Tibial nerve (tissue), 4 donors: Measurements from ENCODE around the gene EXOC2. TPM values are rescaled to one million over a fixed set of nuclear protein-coding genes. Genes with fewer than 3 reads are reported as not detected.

Source experiments
- DNase-seq, 2 donors: peaks; one replicate each; pipeline ENCODE4 v3.0.0-alpha.2; 2019; ENCODE audit warnings: low spot score in 2 of 2
- H3K27ac ChIP-seq, 4 donors: fragments of 200-600 bp; sonication (generic) in 3 of 4; one replicate each; pipeline ENCODE4 v1.5.1; 2017 to 2019; ENCODE audit warnings: mild to moderate bottlenecking in 1 of 4
- H3K27me3 ChIP-seq, 2 donors: fragments of 200-600 bp; sonication (generic) in 1 of 2; one replicate each; pipeline versions ENCODE4 v1.5.1 to v1.6.0; 2017 to 2019
- H3K36me3 ChIP-seq, 3 donors: fragments of 200-600 bp; sonication (generic); one replicate each; pipeline ENCODE4 v1.5.1; 2018 to 2019
- H3K4me1 ChIP-seq, 4 donors: fragments of 200-600 bp; sonication (generic) in 3 of 4; one replicate each; pipeline ENCODE4 v1.5.1; 2017 to 2019
- H3K4me3 ChIP-seq, 4 donors: fragments of 200-600 bp; sonication (generic) in 3 of 4; one replicate each; pipeline ENCODE4 v1.5.1; 2017 to 2019; ENCODE audit warnings: mild to moderate bottlenecking in 1 of 4, moderate library complexity in 1 of 4
- H3K9me3 ChIP-seq, 4 donors: fragments of 200-600 bp; sonication (generic) in 3 of 4; one replicate each; pipeline ENCODE4 v1.5.1; 2017 to 2019
- EP300 ChIP-seq, 2 donors: sonication (generic); formaldehyde crosslinking; IDR thresholded peaks; one replicate each; pipeline ENCODE4 v1.6.1; 2017; ENCODE audit warnings: antibody characterized with exemption in 2 of 2, mild to moderate bottlenecking in 1 of 2
- POLR2A ChIP-seq, 2 donors: fragments of 450-650 bp; IDR thresholded peaks; one replicate each; pipeline ENCODE4 v1.6.1; 2017; ENCODE audit warnings: antibody characterized with exemption in 2 of 2, mild to moderate bottlenecking in 2 of 2, moderate library complexity in 2 of 2
- WGBS, 2 donors: methylation state at CpG; one replicate each; pipeline ENCODE4 v1.1.5; 2018; 5-methylcytosine and 5-hydroxymethylcytosine counted together
- total RNA-seq, 4 donors: library from RNA; depleted of rRNA; stranded (reverse); fragments of >200 nt; gene quantifications; one replicate each; pipeline ENCODE4 v1.1.0, GENCODE V29; 2016
- TF ChIP-seq, protein P1 (sequence below), 5 experiments: fragments of 200-600 bp in 3 of 5; fragments of 450-650 bp in 2 of 5; sonication (generic) in 3 of 5; IDR thresholded peaks; one replicate each; pipeline ENCODE4 v1.5.1; 2016 to 2019; ENCODE audit warnings: antibody characterized with exemption in 5 of 5, mild to moderate bottlenecking in 3 of 5, moderate library complexity in 2 of 5

The EXOC2 gene
- total RNA-seq, 4 donors from 2014 or later: 20.8 to 30.0 (median 24.1) TPM

DNA sequence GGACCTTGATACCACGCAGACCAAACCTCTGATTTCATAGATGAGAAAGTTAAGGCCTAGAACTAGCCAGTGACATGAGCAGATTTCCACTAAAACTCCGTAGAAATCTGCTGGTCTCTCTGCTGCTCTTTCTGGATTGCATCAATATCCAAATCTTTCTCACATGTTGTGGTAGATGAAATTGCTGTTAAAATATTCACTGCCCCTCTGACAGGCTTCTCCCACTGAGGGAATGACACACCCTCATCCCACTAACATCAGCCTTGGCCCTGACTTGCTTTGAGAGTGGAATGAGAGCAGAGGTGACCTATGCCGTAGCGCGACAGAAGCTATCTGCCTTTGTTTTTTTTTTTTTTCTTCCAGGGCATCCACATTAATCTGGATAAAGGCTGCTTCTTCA, 20.4 kb upstream of the EXOC2 start:
- Histone ChIP-seq H3K4me3 (no peak overlapping the region), H3K27ac (peak overlapping the region in 1 of 4 donors; percentile 25), H3K27me3 (peaks cover 0 to 3% of the 10 kb centered on the region in 2 donors), H3K36me3 (no peaks in the 10 kb centered on the region), H3K4me1 (peaks cover 0 to 15% (median 3%) of the 10 kb centered on the region in 4 donors), H3K9me3 (no peaks in the 10 kb centered on the region)
- WGBS, 2 donors: 74 to 81% methylated on average over 5 of the region's 5 CpGs
- DNase-seq: no peak
- TF ChIP-seq, protein P1, sequence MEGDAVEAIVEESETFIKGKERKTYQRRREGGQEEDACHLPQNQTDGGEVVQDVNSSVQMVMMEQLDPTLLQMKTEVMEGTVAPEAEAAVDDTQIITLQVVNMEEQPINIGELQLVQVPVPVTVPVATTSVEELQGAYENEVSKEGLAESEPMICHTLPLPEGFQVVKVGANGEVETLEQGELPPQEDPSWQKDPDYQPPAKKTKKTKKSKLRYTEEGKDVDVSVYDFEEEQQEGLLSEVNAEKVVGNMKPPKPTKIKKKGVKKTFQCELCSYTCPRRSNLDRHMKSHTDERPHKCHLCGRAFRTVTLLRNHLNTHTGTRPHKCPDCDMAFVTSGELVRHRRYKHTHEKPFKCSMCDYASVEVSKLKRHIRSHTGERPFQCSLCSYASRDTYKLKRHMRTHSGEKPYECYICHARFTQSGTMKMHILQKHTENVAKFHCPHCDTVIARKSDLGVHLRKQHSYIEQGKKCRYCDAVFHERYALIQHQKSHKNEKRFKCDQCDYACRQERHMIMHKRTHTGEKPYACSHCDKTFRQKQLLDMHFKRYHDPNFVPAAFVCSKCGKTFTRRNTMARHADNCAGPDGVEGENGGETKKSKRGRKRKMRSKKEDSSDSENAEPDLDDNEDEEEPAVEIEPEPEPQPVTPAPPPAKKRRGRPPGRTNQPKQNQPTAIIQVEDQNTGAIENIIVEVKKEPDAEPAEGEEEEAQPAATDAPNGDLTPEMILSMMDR (IDR thresholded peaks at IDR 0.05): no peak
- no peak for TF ChIP-seq POLR2A (IDR thresholded peaks at IDR 0.05)
- TF ChIP-seq EP300 (IDR thresholded peaks at IDR 0.05): no peak

DNA sequence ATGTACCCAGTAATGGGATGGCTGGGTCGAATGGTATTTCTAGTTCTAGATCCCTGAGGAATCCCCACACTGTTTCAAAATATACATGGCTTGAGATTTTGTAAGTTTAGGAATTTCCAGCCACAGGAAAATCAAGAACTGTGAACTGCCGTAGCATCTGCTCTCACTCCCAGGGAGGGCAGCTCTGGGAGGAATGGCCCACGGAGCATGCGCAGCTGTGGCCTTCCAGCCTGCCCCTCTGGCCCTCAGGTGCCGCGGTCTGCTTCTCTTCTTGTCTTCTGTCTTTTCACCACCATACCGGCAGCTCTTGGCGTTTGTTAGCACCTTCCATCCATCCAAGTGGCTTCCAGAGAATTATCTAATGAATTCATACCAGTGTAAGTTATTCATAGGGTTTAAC, 19.9 kb upstream of the EXOC2 start:
- no peak overlapping the region for H3K4me3 ChIP-seq
- H3K4me1 ChIP-seq: peaks cover 0 to 15% (median 3%) of the 10 kb centered on the region in 4 donors
- H3K27ac ChIP-seq: peak overlapping the region in 1 of 4 donors; percentile 25
- no peak for TF ChIP-seq EP300 (IDR thresholded peaks at IDR 0.05)
- TF ChIP-seq, protein P1 (IDR thresholded peaks at IDR 0.05): no peak
- no peak for TF ChIP-seq POLR2A (IDR thresholded peaks at IDR 0.05)
- no peak for DNase-seq
- H3K27me3 ChIP-seq: peaks cover 0 to 3% of the 10 kb centered on the region in 2 donors
- H3K36me3 ChIP-seq: no peaks in the 10 kb centered on the region
- 80 to 90% methylated on average over 8 of the region's 8 CpGs for WGBS, 2 donors
- no peaks in the 10 kb centered on the region for H3K9me3 ChIP-seq

DNA sequence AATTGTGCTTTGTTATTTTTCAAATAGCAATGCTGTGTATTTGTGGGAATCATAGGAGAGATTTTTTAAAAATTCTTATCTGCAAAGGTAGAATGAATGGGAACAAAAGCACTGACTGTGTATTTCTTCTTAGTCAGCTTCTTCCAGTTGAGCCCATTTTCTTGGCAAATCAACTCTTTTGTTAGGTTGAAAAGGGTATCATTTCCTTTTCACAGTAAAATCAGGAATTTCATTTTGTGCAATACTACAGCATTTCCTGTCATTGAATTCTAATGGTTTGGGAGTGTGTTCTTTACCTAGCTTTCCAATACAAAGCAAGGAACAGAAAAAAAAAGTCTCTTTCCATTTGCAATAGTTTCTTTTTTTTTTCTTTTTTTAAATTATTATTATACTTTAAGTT, 19.0 kb upstream of the EXOC2 start:
- DNase-seq: no peak
- Histone ChIP-seq H3K4me1 (peaks cover 0 to 15% (median 3%) of the 10 kb centered on the region in 4 donors), H3K4me3 (peak overlapping the region in 2 of 4 donors; percentile 56 to 79), H3K27ac (peak overlapping the region in 3 of 4 donors; percentile 86 to 96 (median 91)), H3K27me3 (peaks cover 0 to 3% of the 10 kb centered on the region in 2 donors), H3K9me3 (no peaks in the 10 kb centered on the region), H3K36me3 (no peaks in the 10 kb centered on the region)
- TF ChIP-seq EP300 (IDR thresholded peaks at IDR 0.05): no peak
- TF ChIP-seq, protein P1 (IDR thresholded peaks at IDR 0.05): no peak
- TF ChIP-seq POLR2A (IDR thresholded peaks at IDR 0.05): no peak

DNA sequence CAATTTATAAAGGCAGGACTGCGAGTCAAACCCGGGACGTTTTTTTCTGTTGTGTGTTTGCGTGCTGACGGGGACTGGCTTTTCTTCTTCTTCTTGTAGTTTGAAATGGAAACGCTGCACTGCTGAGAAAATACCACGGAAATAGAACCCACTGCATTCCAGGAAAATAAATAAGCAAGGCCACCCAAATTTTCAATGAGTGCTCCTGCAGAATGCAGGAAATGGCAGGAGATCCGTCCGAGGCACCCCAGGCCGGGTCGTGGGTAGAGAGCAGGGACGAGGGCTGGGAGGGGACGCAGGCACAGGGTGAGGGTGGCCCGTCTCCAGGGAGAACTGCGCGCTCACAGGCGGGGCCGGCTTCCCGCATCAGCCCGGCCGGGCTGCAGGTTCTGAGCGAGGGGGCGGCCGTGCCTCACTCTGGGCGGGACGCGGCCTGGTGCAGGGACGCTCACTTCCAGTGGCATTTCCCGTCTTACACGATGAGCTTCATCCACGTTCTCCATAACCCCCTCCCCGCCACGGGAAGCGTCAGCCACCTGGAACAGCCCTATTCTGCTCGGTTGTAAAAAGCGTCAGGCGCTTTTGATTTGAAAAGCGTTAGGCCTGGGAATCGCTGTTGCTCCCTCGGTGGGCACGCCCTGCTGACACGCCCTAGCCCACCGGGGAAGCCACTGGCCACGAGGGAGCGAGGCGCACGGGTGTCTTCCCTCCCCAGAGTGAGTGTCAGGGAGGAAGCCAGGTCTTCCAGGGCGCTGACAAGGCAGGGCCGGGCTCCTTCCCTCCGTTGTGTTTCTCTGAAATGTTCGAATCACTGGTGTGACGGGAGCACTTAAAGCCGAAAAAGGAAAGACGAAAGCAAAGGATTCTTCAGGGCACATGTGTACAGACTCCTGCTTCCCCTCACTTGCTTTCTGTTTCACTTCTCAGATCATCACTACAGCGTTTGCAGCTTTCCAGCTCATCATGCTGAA, 17.9 kb upstream of the EXOC2 start:
- H3K27ac ChIP-seq: peak overlapping the region; percentile 86 to 96 (median 90)
- no peaks in the 10 kb centered on the region for H3K9me3 ChIP-seq
- peak in 1 of 2 donors; percentile 49 for DNase-seq
- H3K36me3 ChIP-seq: no peaks in the 10 kb centered on the region
- TF ChIP-seq, protein P1 (IDR thresholded peaks at IDR 0.05): no peak
- TF ChIP-seq EP300 (IDR thresholded peaks at IDR 0.05) (peak in 1 of 2 donors; percentile 69), POLR2A (IDR thresholded peaks at IDR 0.05) (peak; percentile 10 to 58)
- peaks cover 0 to 15% (median 3%) of the 10 kb centered on the region in 4 donors for H3K4me1 ChIP-seq
- WGBS, 2 donors: 0 to 2% methylated on average over 40 to 55 of the region's 55 CpGs
- peak overlapping the region; percentile 56 to 79 (median 66) for H3K4me3 ChIP-seq
- H3K27me3 ChIP-seq: no peaks in the 10 kb centered on the region

DNA sequence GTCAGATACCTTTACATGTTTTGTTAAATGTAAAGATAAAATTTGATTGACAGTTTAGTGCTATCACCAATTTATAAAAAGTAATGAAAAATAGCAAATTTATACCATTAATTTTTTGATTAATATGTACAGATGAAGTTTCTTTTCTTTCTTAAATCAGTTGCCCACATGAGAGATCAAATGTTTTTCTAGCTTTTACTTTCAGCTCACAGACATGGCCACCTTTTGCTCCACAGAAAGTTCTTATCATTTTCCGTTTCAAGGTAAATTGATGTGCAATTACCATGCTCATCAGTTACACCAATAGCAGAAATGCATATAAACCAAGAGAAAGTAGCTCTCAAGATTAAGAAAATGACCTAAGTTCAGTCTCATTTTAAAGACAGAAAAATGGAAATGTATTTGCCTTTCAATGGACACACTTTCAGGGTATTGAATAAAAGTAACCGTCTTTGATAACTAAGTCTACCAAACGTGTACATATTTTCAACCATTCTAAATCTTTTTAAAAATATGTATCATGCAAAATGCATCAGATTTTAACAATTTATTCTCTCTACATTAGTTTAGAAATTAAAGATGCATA, 16.6 kb upstream of the EXOC2 start:
- TF ChIP-seq POLR2A (IDR thresholded peaks at IDR 0.05) (no peak), EP300 (IDR thresholded peaks at IDR 0.05) (no peak)
- TF ChIP-seq, protein P1 (IDR thresholded peaks at IDR 0.05): no peak
- 92 to 95% methylated on average over 3 of the region's 3 CpGs for WGBS, 2 donors

More for the DNA sequence above, 16.6 kb upstream of the EXOC2 start:
- Histone ChIP-seq H3K36me3 (no peaks in the 10 kb centered on the region), H3K4me3 (no peak overlapping the region), H3K27ac (no peak overlapping the region), H3K4me1 (peaks cover 0 to 15% (median 3%) of the 10 kb centered on the region in 4 donors), H3K9me3 (no peaks in the 10 kb centered on the region), H3K27me3 (no peaks in the 10 kb centered on the region)
- no peak for DNase-seq
